GM23338 (cell line): ENCODE data around the gene PLXNC1. TPM values are rescaled to one million over a fixed set of nuclear protein-coding genes. Genes with fewer than 3 reads are reported as not detected.

ENCODE experiments used
- ATAC-seq: fragments of 200-7000 bp; cut with Tn5 transposase; 3 replicates; pipeline ENCODE4 v1.9.1; 2020
- DNase-seq: peaks from one replicate; pipeline ENCODE4 v3.0.0-alpha.2; 2015; ENCODE audit warnings: low spot score
- H2AFZ ChIP-seq: fragments of 200-600 bp; sonication (generic); 2 replicates; pipeline ENCODE4 v1.8.0; 2016; ENCODE audit warnings: antibody characterized with exemption, mild to moderate bottlenecking, moderate library complexity
- H3F3A ChIP-seq: fragments of 200-600 bp; sonication (generic); replicated peaks from 2 replicates; pipeline ENCODE4 v1.8.0; 2017; ENCODE audit warnings: antibody characterized with exemption, mixed run types, low read depth
- H3K27ac ChIP-seq: fragments of 200-600 bp; sonication (generic); 2 replicates; pipeline ENCODE4 v1.6.1; 2016; ENCODE audit warnings: low read depth
- H3K27me3 ChIP-seq: fragments of 200-600 bp; sonication (generic); 2 replicates; pipeline ENCODE4 v1.8.0; 2016; ENCODE audit warnings: mild to moderate bottlenecking, mixed run types, moderate library complexity; ENCODE audit not compliant: insufficient read depth
- H3K36me3 ChIP-seq: fragments of 200-600 bp; sonication (generic); 2 replicates; pipeline ENCODE4 v1.8.0; 2016; ENCODE audit warnings: mild to moderate bottlenecking; ENCODE audit not compliant: insufficient read depth
- H3K4me1 ChIP-seq: fragments of 200-600 bp; sonication (generic); 2 replicates; pipeline ENCODE4 v1.8.0; 2016; ENCODE audit warnings: mild to moderate bottlenecking, moderate library complexity; ENCODE audit not compliant: insufficient read depth
- H3K4me2 ChIP-seq: fragments of 200-600 bp; sonication (generic); 2 replicates; pipeline ENCODE4 v1.7.1; 2017; ENCODE audit warnings: mixed run types
- H3K4me3 ChIP-seq: fragments of 200-600 bp; sonication (generic); 2 replicates; pipeline ENCODE4 v1.6.1; 2016; ENCODE audit warnings: mixed run types
- H3K79me2 ChIP-seq: fragments of 200-600 bp; sonication (generic); replicated peaks from 2 replicates; pipeline ENCODE4 v1.8.0; 2017; ENCODE audit warnings: mild to moderate bottlenecking; ENCODE audit not compliant: insufficient read depth
- H3K9me2 ChIP-seq: fragments of 200-600 bp; sonication (generic); 2 replicates; pipeline ENCODE4 v1.8.0; 2017; ENCODE audit not compliant: insufficient read depth
- H4K20me1 ChIP-seq: fragments of 200-600 bp; sonication (generic); replicated peaks from 2 replicates; pipeline ENCODE4 v1.8.0; 2017; ENCODE audit warnings: mild to moderate bottlenecking; ENCODE audit not compliant: insufficient read depth
- H3K27ac Mint-ChIP-seq: 2 replicates; pipeline ENCODE4 v1.8.0; 2020; ENCODE audit warnings: inconsistent platforms, mild to moderate bottlenecking, moderate library complexity, mixed read lengths
- H3K27me3 Mint-ChIP-seq: 3 replicates; pipeline ENCODE4 v1.8.0; 2022; ENCODE audit warnings: low read depth, mild to moderate bottlenecking, moderate library complexity, mixed read lengths, inconsistent platforms; ENCODE audit not compliant: insufficient read depth, poor library complexity
- H3K36me3 Mint-ChIP-seq: 3 replicates; pipeline ENCODE4 v1.8.0; 2021; ENCODE audit warnings: low read depth, mild to moderate bottlenecking, inconsistent platforms, moderate library complexity, mixed read lengths
- H3K4me1 Mint-ChIP-seq: 3 replicates; pipeline ENCODE4 v1.8.0; 2020; ENCODE audit warnings: mild to moderate bottlenecking, inconsistent platforms, mixed read lengths
- H3K4me3 Mint-ChIP-seq: 3 replicates; pipeline ENCODE4 v1.8.0; 2021; ENCODE audit warnings: moderate library complexity, mild to moderate bottlenecking, inconsistent platforms, mixed read lengths
- H3K9me3 Mint-ChIP-seq: 3 replicates; pipeline ENCODE4 v1.8.0; 2020; ENCODE audit warnings: moderate library complexity, mild to moderate bottlenecking, inconsistent platforms, mixed read lengths
- EZH2phosphoT487 ChIP-seq: fragments of 200-600 bp; sonication (generic); IDR thresholded peaks from one replicate; pipeline ENCODE4 v1.8.1; 2018; ENCODE audit warnings: antibody characterized with exemption; ENCODE audit not compliant: unreplicated experiment
- JUNB ChIP-seq: IDR thresholded peaks from one replicate; pipeline ENCODE4 v1.6.1; 2016; ENCODE audit warnings: antibody characterized with exemption; ENCODE audit not compliant: unreplicated experiment
- REST ChIP-seq: IDR thresholded peaks from one replicate; pipeline ENCODE4 v1.6.1; 2018; ENCODE audit warnings: antibody characterized with exemption; ENCODE audit not compliant: unreplicated experiment
- ZNF331 ChIP-seq: fragments of 250-450 bp; sonication (Bioruptor Pico); IDR thresholded peaks from 2 replicates; pipeline ENCODE4 v1.5.0; 2020; ENCODE audit warnings: low read depth, mild to moderate bottlenecking, moderate library complexity
- ZNF462 ChIP-seq: fragments of 250-450 bp; sonication (Bioruptor Pico); IDR thresholded peaks from 2 replicates; pipeline ENCODE4 v1.5.0; 2020; ENCODE audit warnings: mild to moderate bottlenecking, moderate library complexity
- polyA plus RNA-seq: library from polyadenylated mRNA; unstranded; fragments of >200 nt; fragmentation: Nextera tagmentation; extraction: Ambion mirVana; gene quantifications from 2 replicates; pipeline ENCODE4 v1.2.1, GENCODE V29; 2016
- total RNA-seq: library from RNA; depleted of rRNA; stranded (reverse); fragments of >200 nt; shearing (Covaris generic); gene quantifications from 2 replicates; pipeline ENCODE4 v1.2.3, GENCODE V29; 2014
- TF ChIP-seq, protein P1 (sequence below): IDR thresholded peaks from 2 replicates; pipeline ENCODE4 v1.6.1; 2016; ENCODE audit warnings: antibody characterized with exemption

The PLXNC1 gene
- total and polyA plus RNA-seq, 2 experiments from 2014 or later: 1.9 to 6.5 TPM

GRCh38 chr12:94103986-94104385 lies 44.4 kb upstream of the PLXNC1 start (continued):
- TF ChIP-seq ZNF462: no peak

DNA sequence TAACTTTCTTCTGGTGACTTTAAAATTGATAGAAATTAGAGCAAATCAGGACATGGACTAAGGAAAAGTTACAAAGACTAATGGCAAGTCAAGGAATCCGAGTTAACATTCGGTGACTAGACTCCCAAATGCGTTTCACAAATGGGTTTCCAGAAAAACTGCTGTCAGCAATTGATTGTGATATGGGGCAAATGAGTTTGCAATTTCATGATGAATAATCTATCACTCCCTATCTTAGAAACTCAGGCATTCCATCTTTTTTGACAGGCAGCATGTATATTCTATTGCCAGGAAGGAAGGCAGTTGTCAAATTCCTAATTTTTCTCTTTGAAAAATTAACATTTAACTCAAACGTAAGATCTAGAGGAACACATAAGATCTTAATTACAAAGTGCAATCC lies 40.5 kb upstream of the PLXNC1 start:
- Histone ChIP-seq H3K27me3 (peaks cover 4% of the 10 kb centered on the region; the same call in 1 of the 2 replicates), H3K79me2 (no peaks in the 10 kb centered on the region), H3K27ac (no peak overlapping the region), H3K4me3 (no peak overlapping the region), H3K9me2 (no peaks in the 10 kb centered on the region), H3K36me3 (no peaks in the 10 kb centered on the region), H4K20me1 (no peaks in the 10 kb centered on the region), H3F3A (no peaks in the 10 kb centered on the region), H2AFZ (no peak overlapping the region), H3K4me1 (no peaks in the 10 kb centered on the region), H3K4me2 (no peak overlapping the region)
- no peak for ATAC-seq
- Mint-ChIP-seq H3K4me3 (no peak overlapping the region), H3K27me3 (peaks cover 2% of the 10 kb centered on the region), H3K9me3 (peaks cover 5% of the 10 kb centered on the region; the same call in 2 of the 3 replicates), H3K36me3 (peaks cover 3% of the 10 kb centered on the region; the same call in 1 of the 3 replicates), H3K27ac (no peak overlapping the region), H3K4me1 (peaks cover 2% of the 10 kb centered on the region; the same call in 1 of the 3 replicates)
- no peak for DNase-seq
- no peak for TF ChIP-seq REST
- TF ChIP-seq JUNB: no peak
- TF ChIP-seq, protein P1, sequence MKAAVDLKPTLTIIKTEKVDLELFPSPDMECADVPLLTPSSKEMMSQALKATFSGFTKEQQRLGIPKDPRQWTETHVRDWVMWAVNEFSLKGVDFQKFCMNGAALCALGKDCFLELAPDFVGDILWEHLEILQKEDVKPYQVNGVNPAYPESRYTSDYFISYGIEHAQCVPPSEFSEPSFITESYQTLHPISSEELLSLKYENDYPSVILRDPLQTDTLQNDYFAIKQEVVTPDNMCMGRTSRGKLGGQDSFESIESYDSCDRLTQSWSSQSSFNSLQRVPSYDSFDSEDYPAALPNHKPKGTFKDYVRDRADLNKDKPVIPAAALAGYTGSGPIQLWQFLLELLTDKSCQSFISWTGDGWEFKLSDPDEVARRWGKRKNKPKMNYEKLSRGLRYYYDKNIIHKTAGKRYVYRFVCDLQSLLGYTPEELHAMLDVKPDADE: no peak
- no peak for TF ChIP-seq ZNF331 (CRISPR knock-in tag)
- TF ChIP-seq EZH2phosphoT487: no peak
